Sigmoid colon (tissue), 7 donors: ENCODE measurements around the gene MLC1. TPM values are rescaled to one million over a fixed set of nuclear protein-coding genes. Genes with fewer than 3 reads are reported as not detected.
"Not testable (repeated sequence)": the region's sequence is repeated elsewhere in the genome, so short reads cannot be mapped to it uniquely, and the experiment has no call there.

ENCODE experiments used
- DNase-seq: peaks from one replicate; pipeline ENCODE4 v3.0.0-alpha.2; 2019
- H3K27ac ChIP-seq, 4 donors: fragments of 200-600 bp; sonication (generic); one replicate each; pipeline ENCODE4 v1.5.1; 2016 to 2019; ENCODE audit warnings: mild to moderate bottlenecking in 1 of 4
- H3K27me3 ChIP-seq, 3 donors: fragments of 200-600 bp; sonication (generic); one replicate each; pipeline ENCODE4 v1.5.1; 2019; ENCODE audit warnings: mild to moderate bottlenecking in 1 of 3
- H3K36me3 ChIP-seq, 4 donors: fragments of 200-600 bp; sonication (generic); one replicate each; pipeline ENCODE4 v1.5.1; 2016 to 2019
- H3K4me1 ChIP-seq, 4 donors: fragments of 200-600 bp; sonication (generic); one replicate each; pipeline ENCODE4 v1.5.1; 2017 to 2019
- H3K4me3 ChIP-seq, 4 donors: fragments of 200-600 bp; sonication (generic); one replicate each; pipeline ENCODE4 v1.5.1; 2017 to 2019; ENCODE audit warnings: mild to moderate bottlenecking in 2 of 4, moderate library complexity in 1 of 4
- H3K9me3 ChIP-seq, 4 donors: fragments of 200-600 bp in 3 of 4; sonication (generic) in 3 of 4; one replicate each; pipeline versions ENCODE4 v1.5.1 to v1.6.1; 2013 to 2019
- CTCF ChIP-seq, 4 experiments: fragments of 450-650 bp in 3 of 4; fragments of 200-600 bp in 1 of 4; IDR thresholded peaks; one replicate each; pipeline ENCODE4 v1.5.1; 2016 to 2019; ENCODE audit warnings: antibody characterized with exemption in 4 of 4, mild to moderate bottlenecking in 3 of 4, moderate library complexity in 2 of 4
- EP300 ChIP-seq, 4 donors: sonication (generic); formaldehyde crosslinking; IDR thresholded peaks; one replicate each; pipeline ENCODE4 v1.6.1; 2017; ENCODE audit warnings: antibody characterized with exemption in 4 of 4
- POLR2A ChIP-seq, 2 donors: fragments of 450-650 bp; IDR thresholded peaks; one replicate each; pipeline ENCODE4 v1.6.1; 2016; ENCODE audit warnings: antibody characterized with exemption in 2 of 2, mild to moderate bottlenecking in 2 of 2, moderate library complexity in 2 of 2
- POLR2AphosphoS5 ChIP-seq, 4 donors: sonication (generic); formaldehyde crosslinking; IDR thresholded peaks; one replicate each; pipeline ENCODE4 v1.6.1; 2017; ENCODE audit warnings: antibody characterized with exemption in 4 of 4
- WGBS, 2 donors: extraction: QIAGEN DNeasy Blood & Tissue Kit; methylation state at CpG; one replicate each; pipeline ENCODE4 v1.1.7; 2013; 5-methylcytosine and 5-hydroxymethylcytosine counted together
- intact Hi-C: fragments of 100-400 bp; cut with DNase I; formaldehyde crosslinking; loops from one replicate; pipeline ENCODE4 v1.15.1; 2023
- polyA plus RNA-seq, 3 donors: library from polyadenylated mRNA; stranded (reverse); fragments of 200-250 nt; gene quantifications; one replicate each; pipeline ENCODE4 v1.2.3, GENCODE V29; 2013
- total RNA-seq, 4 donors: library from RNA; depleted of rRNA; stranded (reverse); fragments of >200 nt; gene quantifications; one replicate each; pipeline ENCODE4 v1.1.0, GENCODE V29; 2016
- donor health status: healthy with polysubstance abuse.
- donor health status: Bipolar disorder and iron deficiency.
- donor health status: healthy.

MLC1 gene
- total and polyA plus RNA-seq, 7 donors: 0.14 to 0.23 (median 0.16) TPM; not detected in 4

- DNase-seq: no peak
- intact Hi-C loops: no loop called here
- H3K9me3 ChIP-seq: peaks cover 0 to 4% (median 0%) of the 10 kb centered on the region in 4 donors
- 59 to 72% methylated on average over 83 of the region's 83 CpGs for WGBS, 2 donors
- no peak within 1 kb of the TSS for H3K4me3 ChIP-seq
- H3K27ac ChIP-seq: no peak within 1 kb of the TSS
- H3K4me1 ChIP-seq: no peaks in the 10 kb centered on the region
- no peaks in the 10 kb centered on the region for H3K36me3 ChIP-seq
- peaks cover 7 to 54% (median 13%) of the 10 kb centered on the region in 3 donors for H3K27me3 ChIP-seq
- TF ChIP-seq CTCF (IDR thresholded peaks at IDR 0.05) (no peak), POLR2A (IDR thresholded peaks at IDR 0.05) (no peak), POLR2AphosphoS5 (IDR thresholded peaks at IDR 0.05) (no peak), EP300 (IDR thresholded peaks at IDR 0.05) (no peak)
Observed at GRCh38 chr22:50089682-50090411, 4.6 kb upstream of the MLC1 start, which contains the start of gene MOV10L1. TSS of gene MOV10L1 (plus strand) at chr22:50090006. CDS start at chr22:50090089, 83 bp downstream.

GRCh38 chr22:50089231-50089630 is 4.0 kb upstream of the MLC1 start:
- intact Hi-C loops: no loop called here
- TF ChIP-seq EP300 (IDR thresholded peaks at IDR 0.05) (no peak), POLR2A (IDR thresholded peaks at IDR 0.05) (no peak), POLR2AphosphoS5 (IDR thresholded peaks at IDR 0.05) (no peak), CTCF (IDR thresholded peaks at IDR 0.05) (no peak)
- Histone ChIP-seq H3K27ac (no peak overlapping the region), H3K4me1 (no peaks in the 10 kb centered on the region), H3K9me3 (peaks cover 0 to 4% (median 0%) of the 10 kb centered on the region in 4 donors), H3K27me3 (peaks cover 7 to 51% (median 16%) of the 10 kb centered on the region in 3 donors), H3K36me3 (no peaks in the 10 kb centered on the region), H3K4me3 (no peak overlapping the region)
- DNase-seq: no peak
- WGBS, 2 donors: 87 to 94% methylated on average over 11 of the region's 11 CpGs

- no peaks in the 10 kb centered on the region for H3K36me3 ChIP-seq
- no peak for TF ChIP-seq CTCF (IDR thresholded peaks at IDR 0.05)
- DNase-seq: no peak
- peaks cover 0 to 4% (median 0%) of the 10 kb centered on the region in 4 donors for H3K9me3 ChIP-seq
- no peak overlapping the region for H3K27ac ChIP-seq
- H3K27me3 ChIP-seq: peaks cover 10 to 43% (median 27%) of the 10 kb centered on the region in 3 donors
- no peak overlapping the region for H3K4me3 ChIP-seq
- 93 to 96% methylated on average over 12 of the region's 12 CpGs for WGBS, 2 donors
- no peaks in the 10 kb centered on the region for H3K4me1 ChIP-seq
- intact Hi-C loops: no loop called here
Observed at GRCh38 chr22:50088096-50088495, 2.9 kb upstream of the MLC1 start.

- WGBS, 2 donors: 91 to 97% methylated on average over 12 of the region's 12 CpGs
- Histone ChIP-seq H3K9me3 (peaks cover 0 to 4% (median 0%) of the 10 kb centered on the region in 4 donors), H3K27me3 (peaks cover 10 to 43% (median 31%) of the 10 kb centered on the region in 3 donors), H3K4me3 (no peak overlapping the region), H3K36me3 (no peaks in the 10 kb centered on the region), H3K4me1 (no peaks in the 10 kb centered on the region), H3K27ac (no peak overlapping the region)
- DNase-seq: no peak
- TF ChIP-seq EP300 (IDR thresholded peaks at IDR 0.05) (no peak), POLR2A (IDR thresholded peaks at IDR 0.05) (no peak), CTCF (IDR thresholded peaks at IDR 0.05) (no peak), POLR2AphosphoS5 (IDR thresholded peaks at IDR 0.05) (no peak)
- intact Hi-C loops: no loop called here
Observed at GRCh38 chr22:50087646-50088045, 2.4 kb upstream of the MLC1 start.

- WGBS, 2 donors: 91 to 93% methylated on average over 4 of the region's 4 CpGs
- peaks cover 10 to 48% (median 31%) of the 10 kb centered on the region in 3 donors for H3K27me3 ChIP-seq
- H3K9me3 ChIP-seq, H3K4me1 ChIP-seq, H3K36me3 ChIP-seq, H3K4me3 ChIP-seq, H3K27ac ChIP-seq, DNase-seq, intact Hi-C loops: not testable (repeated sequence)
Observed at GRCh38 chr22:50086975-50087374, 1.7 kb upstream of the MLC1 start.
